HEK293 (cell line): ENCODE results near the gene TMEM134.
A peak's percentile ranks its signal among the peaks of the same experiment; 100 is the strongest.

ENCODE experiments used
- GFI1B ChIP-seq: fragments of 450-650 bp; formaldehyde crosslinking; IDR thresholded peaks from 2 replicates; pipeline ENCODE4 v1.5.1; 2016; ENCODE audit warnings: missing biosample characterization, missing genetic modification characterization
- INSM2 ChIP-seq: fragments of 450-650 bp; formaldehyde crosslinking; IDR thresholded peaks from 2 replicates; pipeline ENCODE4 v1.5.1; 2016; ENCODE audit warnings: missing biosample characterization, missing genetic modification characterization
- MZF1 ChIP-seq: fragments of 450-650 bp; formaldehyde crosslinking; IDR thresholded peaks from 2 replicates; pipeline ENCODE4 v1.5.1; 2017; ENCODE audit warnings: missing biosample characterization, missing genetic modification characterization, borderline replicate concordance
- PATZ1 ChIP-seq: fragments of 450-650 bp; formaldehyde crosslinking; IDR thresholded peaks from 2 replicates; pipeline ENCODE4 v1.5.1; 2016; ENCODE audit warnings: missing biosample characterization, missing genetic modification characterization
- PRDM1 ChIP-seq: fragments of 450-650 bp; formaldehyde crosslinking; IDR thresholded peaks from 2 replicates; pipeline ENCODE4; 2016; ENCODE audit warnings: missing biosample characterization, missing genetic modification characterization
- REST ChIP-seq: fragments of 450-650 bp; formaldehyde crosslinking; IDR thresholded peaks from 2 replicates; pipeline ENCODE4 v1.5.1; 2016; ENCODE audit warnings: missing biosample characterization, missing genetic modification characterization
- ZBTB10 ChIP-seq: fragments of 450-650 bp; formaldehyde crosslinking; IDR thresholded peaks from 2 replicates; pipeline ENCODE4 v1.5.1; 2016; ENCODE audit warnings: missing biosample characterization, missing genetic modification characterization
- ZBTB21 ChIP-seq: fragments of 450-650 bp; formaldehyde crosslinking; IDR thresholded peaks from 2 replicates; pipeline ENCODE4 v1.5.1; 2017; ENCODE audit warnings: missing biosample characterization, missing genetic modification characterization
- ZEB2 ChIP-seq: fragments of 450-650 bp; formaldehyde crosslinking; IDR thresholded peaks from 2 replicates; pipeline ENCODE4 v1.5.1; 2016; ENCODE audit warnings: missing biosample characterization, missing genetic modification characterization
- ZNF138 ChIP-seq: fragments of 450-650 bp; formaldehyde crosslinking; IDR thresholded peaks from 2 replicates; pipeline ENCODE4 v1.5.1; 2016; ENCODE audit warnings: missing biosample characterization, missing genetic modification characterization, borderline replicate concordance
- ZNF175 ChIP-seq: fragments of 450-650 bp; formaldehyde crosslinking; IDR thresholded peaks from 2 replicates; pipeline ENCODE4 v1.5.1; 2016; ENCODE audit warnings: missing biosample characterization, missing genetic modification characterization
- ZNF223 ChIP-seq: fragments of 450-650 bp; formaldehyde crosslinking; IDR thresholded peaks from 2 replicates; pipeline ENCODE4 v1.5.1; 2016; ENCODE audit warnings: missing biosample characterization, missing genetic modification characterization
- ZNF274 ChIP-seq, 2 experiments: fragments of 200-500 bp in 1 of 2; fragments of 450-650 bp in 1 of 2; sonication (Bioruptor generic) in 1 of 2; formaldehyde crosslinking in 1 of 2; IDR thresholded peaks; 2 replicates each; pipeline versions ENCODE4 v1.5.1 to v1.6.1; 2014 to 2016; ENCODE audit warnings: borderline replicate concordance in 1 of 2, inconsistent platforms in 1 of 2, low read length in 1 of 2, missing biosample characterization in 1 of 2, missing genetic modification characterization in 1 of 2
- ZNF366 ChIP-seq: fragments of 450-650 bp; formaldehyde crosslinking; conservative IDR thresholded peaks from 2 replicates; pipeline ENCODE4 v1.5.1; 2016; ENCODE audit warnings: missing biosample characterization, missing genetic modification characterization
- ZNF423 ChIP-seq: fragments of 450-650 bp; formaldehyde crosslinking; IDR thresholded peaks from 2 replicates; pipeline ENCODE4 v1.5.1; 2016; ENCODE audit warnings: missing biosample characterization, missing genetic modification characterization
- ZNF426 ChIP-seq: fragments of 450-650 bp; formaldehyde crosslinking; IDR thresholded peaks from 2 replicates; pipeline ENCODE4 v1.5.1; 2017; ENCODE audit warnings: missing biosample characterization, missing genetic modification characterization, mild to moderate bottlenecking, inconsistent platforms, moderate library complexity
- ZNF544 ChIP-seq: fragments of 450-650 bp; formaldehyde crosslinking; IDR thresholded peaks from 2 replicates; pipeline ENCODE4 v1.5.0; 2017; ENCODE audit warnings: missing biosample characterization, missing genetic modification characterization
- ZNF639 ChIP-seq: fragments of 450-650 bp; formaldehyde crosslinking; IDR thresholded peaks from 2 replicates; pipeline ENCODE4 v1.5.1; 2016; ENCODE audit warnings: missing biosample characterization, missing genetic modification characterization
- ZNF645 ChIP-seq: fragments of 450-650 bp; formaldehyde crosslinking; IDR thresholded peaks from 2 replicates; pipeline ENCODE4; 2016; ENCODE audit warnings: missing biosample characterization, missing genetic modification characterization
- ZNF654 ChIP-seq: fragments of 450-650 bp; formaldehyde crosslinking; IDR thresholded peaks from 2 replicates; pipeline ENCODE4 v1.5.1; 2016; ENCODE audit warnings: low read depth, missing biosample characterization, missing genetic modification characterization
- ZNF658 ChIP-seq: fragments of 450-650 bp; formaldehyde crosslinking; IDR thresholded peaks from 2 replicates; pipeline ENCODE4; 2016; ENCODE audit warnings: missing biosample characterization, missing genetic modification characterization
- ZNF707 ChIP-seq: fragments of 450-650 bp; formaldehyde crosslinking; IDR thresholded peaks from 2 replicates; pipeline ENCODE4 v1.5.1; 2016; ENCODE audit warnings: missing biosample characterization, missing genetic modification characterization
- ZSCAN4 ChIP-seq: fragments of 450-650 bp; formaldehyde crosslinking; IDR thresholded peaks from 2 replicates; pipeline ENCODE4 v1.5.1; 2017; ENCODE audit warnings: missing biosample characterization, missing genetic modification characterization

The TMEM134 gene

GRCh38 chr11:67504005-67504949, 35.2 kb upstream of the TMEM134 start (continued):
- TF ChIP-seq ZNF426 (tag by site-specific recombination), result no peak
- TF ChIP-seq ZBTB10 (tag by site-specific recombination), result no peak; the same call in 1 of the 2 replicates
- TF ChIP-seq PRDM1, result no peak
- no peak for TF ChIP-seq GFI1B (tag by site-specific recombination)
- no peak for TF ChIP-seq ZNF654 (tag by site-specific recombination)
- TF ChIP-seq ZNF707 (tag by site-specific recombination), result no peak
- TF ChIP-seq ZNF366 (tag by site-specific recombination), result no peak
- TF ChIP-seq REST, result no peak
- TF ChIP-seq ZNF645 (tag by site-specific recombination), result no peak
- TF ChIP-seq ZNF175, result no peak
- TF ChIP-seq ZSCAN4, result no peak
- no peak for TF ChIP-seq INSM2
- TF ChIP-seq PATZ1 (tag by site-specific recombination), result peak; percentile 51; the same call in 1 of the 2 replicates
- TF ChIP-seq ZNF423 (tag by site-specific recombination), result no peak
- TF ChIP-seq ZNF274 (IDR thresholded peaks at IDR 0.05; ENCODE audit: low read length), result no peak
- TF ChIP-seq ZNF274 (tag by site-specific recombination; IDR thresholded peaks at IDR 0.05; ENCODE audit: borderline replicate concordance), result no peak
- TF ChIP-seq ZNF223 (tag by site-specific recombination), result no peak
- no peak for TF ChIP-seq ZBTB21 (tag by site-specific recombination)
- TF ChIP-seq ZEB2, result peak; percentile 61; the same call in 1 of the 2 replicates
- no peak for TF ChIP-seq ZNF544
- 0 out of 2 replicates have a peak, but pooled peaks have one; percentile 21 for TF ChIP-seq ZNF639
- no peak for TF ChIP-seq MZF1 (tag by site-specific recombination)
- TF ChIP-seq ZNF138 (tag by site-specific recombination), result no peak
- TF ChIP-seq ZNF658 (tag by site-specific recombination), result no peak
